Measurements from ENCODE around the gene TRIM61. TPM values are rescaled to one million over a fixed set of nuclear protein-coding genes. Genes with fewer than 3 reads are reported as not detected.
"Not testable (repeated sequence)": the region's sequence is repeated elsewhere in the genome, so short reads cannot be mapped to it uniquely, and the experiment has no call there.

Gene TRIM61
- total and polyA plus RNA-seq, 11 donors: 0.76 to 3.0 (median 2.1) TPM

- ATAC-seq (no peak), DNase-seq (no peak)
- H3K4me1 ChIP-seq: no peaks in the 10 kb centered on the region
- no peak for TF ChIP-seq POLR2A (IDR thresholded peaks at IDR 0.05)
- TF ChIP-seq, protein P1, sequence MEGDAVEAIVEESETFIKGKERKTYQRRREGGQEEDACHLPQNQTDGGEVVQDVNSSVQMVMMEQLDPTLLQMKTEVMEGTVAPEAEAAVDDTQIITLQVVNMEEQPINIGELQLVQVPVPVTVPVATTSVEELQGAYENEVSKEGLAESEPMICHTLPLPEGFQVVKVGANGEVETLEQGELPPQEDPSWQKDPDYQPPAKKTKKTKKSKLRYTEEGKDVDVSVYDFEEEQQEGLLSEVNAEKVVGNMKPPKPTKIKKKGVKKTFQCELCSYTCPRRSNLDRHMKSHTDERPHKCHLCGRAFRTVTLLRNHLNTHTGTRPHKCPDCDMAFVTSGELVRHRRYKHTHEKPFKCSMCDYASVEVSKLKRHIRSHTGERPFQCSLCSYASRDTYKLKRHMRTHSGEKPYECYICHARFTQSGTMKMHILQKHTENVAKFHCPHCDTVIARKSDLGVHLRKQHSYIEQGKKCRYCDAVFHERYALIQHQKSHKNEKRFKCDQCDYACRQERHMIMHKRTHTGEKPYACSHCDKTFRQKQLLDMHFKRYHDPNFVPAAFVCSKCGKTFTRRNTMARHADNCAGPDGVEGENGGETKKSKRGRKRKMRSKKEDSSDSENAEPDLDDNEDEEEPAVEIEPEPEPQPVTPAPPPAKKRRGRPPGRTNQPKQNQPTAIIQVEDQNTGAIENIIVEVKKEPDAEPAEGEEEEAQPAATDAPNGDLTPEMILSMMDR (IDR thresholded peaks at IDR 0.05): no peak
- peaks cover 0 to 17% (median 4%) of the 10 kb centered on the region in 9 donors for H3K27me3 ChIP-seq
- H3K9me3 ChIP-seq: no peaks in the 10 kb centered on the region
- no peaks in the 10 kb centered on the region for H3K36me3 ChIP-seq
- H3K4me3 ChIP-seq: no peak overlapping the region
- WGBS, 4 donors: 35 to 61% (median 45%) methylated on average over 5 of the region's 5 CpGs
- intact Hi-C loops (cut with DNase I): no loop called here
- H3K27ac ChIP-seq: no peak overlapping the region
Measured at GRCh38 chr4:164945146-164945545, 32.3 kb downstream of the TRIM61 start.

- H3K9me3 ChIP-seq: no peaks in the 10 kb centered on the region
- WGBS, 4 donors: 84 to 86% (median 85%) methylated on average over 9 of the region's 9 CpGs
- intact Hi-C loops (cut with DNase I): no loop called here
- H3K4me3 ChIP-seq: no peak overlapping the region
- H3K27me3 ChIP-seq: peaks cover 0 to 16% (median 4%) of the 10 kb centered on the region in 9 donors
- H3K4me1 ChIP-seq: no peaks in the 10 kb centered on the region
- H3K36me3 ChIP-seq: no peaks in the 10 kb centered on the region
- ATAC-seq (no peak), DNase-seq (no peak)
- no peak for TF ChIP-seq POLR2A (IDR thresholded peaks at IDR 0.05)
- TF ChIP-seq, protein P1 (IDR thresholded peaks at IDR 0.05): no peak
- no peak overlapping the region for H3K27ac ChIP-seq
Measured at GRCh38 chr4:164943192-164943591, 34.3 kb downstream of the TRIM61 start.

DNA sequence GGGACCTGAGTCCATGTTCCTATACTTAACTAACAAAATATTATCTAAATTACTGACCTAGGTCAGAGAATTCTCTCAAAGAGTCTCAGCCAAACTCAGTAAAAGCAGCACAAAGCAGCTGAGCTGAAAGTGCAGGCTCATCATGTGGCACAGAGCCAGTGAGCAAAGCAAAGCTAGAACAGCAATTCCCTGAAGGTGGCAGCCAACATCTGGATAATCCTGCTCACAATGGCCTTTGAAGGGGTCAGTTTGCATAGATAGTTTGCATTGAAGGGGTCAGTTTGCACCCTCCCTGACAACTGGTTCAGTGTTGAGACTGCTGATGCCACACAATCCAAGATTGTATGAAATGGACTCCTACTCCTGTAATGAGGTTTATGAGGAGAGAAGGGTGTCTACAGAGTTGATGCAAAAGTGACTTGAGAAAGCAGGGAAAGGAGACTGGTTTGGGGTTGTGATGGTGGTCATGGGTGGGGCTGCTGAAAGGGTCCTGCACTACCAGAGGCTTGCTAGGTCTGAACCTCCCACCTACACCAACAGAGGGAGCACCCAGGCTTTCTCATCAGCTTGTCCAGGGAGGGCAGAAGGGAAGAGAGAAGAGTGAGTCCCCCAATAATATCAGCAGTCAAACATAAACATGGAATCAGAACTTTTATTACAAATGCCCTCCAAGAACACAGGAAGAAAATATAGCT lies 39.7 kb downstream of the TRIM61 start:
- Histone ChIP-seq H3K36me3 (no peaks in the 10 kb centered on the region), H3K9me3 (no peaks in the 10 kb centered on the region)
- no peak for TF ChIP-seq POLR2A (IDR thresholded peaks at IDR 0.05)
- TF ChIP-seq, protein P1 (IDR thresholded peaks at IDR 0.05): no peak

GRCh38 chr4:164935865-164936606 lies 41.4 kb downstream of the TRIM61 start:
- DNase-seq; intact Hi-C loops (cut with DNase I); H3K9me3 ChIP-seq; ATAC-seq; H3K36me3 ChIP-seq; H3K27ac ChIP-seq; H3K4me1 ChIP-seq; H3K27me3 ChIP-seq; H3K4me3 ChIP-seq: not testable (repeated sequence)
- WGBS, 4 donors: 71 to 79% (median 75%) methylated on average over 9 of the region's 9 CpGs

More for the DNA sequence above, 39.7 kb downstream of the TRIM61 start:
- Histone ChIP-seq H3K27me3 (peaks cover 0 to 5% (median 0%) of the 10 kb centered on the region in 9 donors), H3K4me1 (no peaks in the 10 kb centered on the region), H3K27ac (no peak overlapping the region), H3K4me3 (no peak overlapping the region)
- intact Hi-C loops (cut with DNase I): no loop called here
- ATAC-seq: no peak
- DNase-seq: no peak
